ENCODE results near the gene ITGAD. TPM values are rescaled to one million over a fixed set of nuclear protein-coding genes. Genes with fewer than 3 reads are reported as not detected.

ITGAD gene
- total RNA-seq, 4 donors from 2014 or later: 0.27 TPM; not detected in 3

DNA sequence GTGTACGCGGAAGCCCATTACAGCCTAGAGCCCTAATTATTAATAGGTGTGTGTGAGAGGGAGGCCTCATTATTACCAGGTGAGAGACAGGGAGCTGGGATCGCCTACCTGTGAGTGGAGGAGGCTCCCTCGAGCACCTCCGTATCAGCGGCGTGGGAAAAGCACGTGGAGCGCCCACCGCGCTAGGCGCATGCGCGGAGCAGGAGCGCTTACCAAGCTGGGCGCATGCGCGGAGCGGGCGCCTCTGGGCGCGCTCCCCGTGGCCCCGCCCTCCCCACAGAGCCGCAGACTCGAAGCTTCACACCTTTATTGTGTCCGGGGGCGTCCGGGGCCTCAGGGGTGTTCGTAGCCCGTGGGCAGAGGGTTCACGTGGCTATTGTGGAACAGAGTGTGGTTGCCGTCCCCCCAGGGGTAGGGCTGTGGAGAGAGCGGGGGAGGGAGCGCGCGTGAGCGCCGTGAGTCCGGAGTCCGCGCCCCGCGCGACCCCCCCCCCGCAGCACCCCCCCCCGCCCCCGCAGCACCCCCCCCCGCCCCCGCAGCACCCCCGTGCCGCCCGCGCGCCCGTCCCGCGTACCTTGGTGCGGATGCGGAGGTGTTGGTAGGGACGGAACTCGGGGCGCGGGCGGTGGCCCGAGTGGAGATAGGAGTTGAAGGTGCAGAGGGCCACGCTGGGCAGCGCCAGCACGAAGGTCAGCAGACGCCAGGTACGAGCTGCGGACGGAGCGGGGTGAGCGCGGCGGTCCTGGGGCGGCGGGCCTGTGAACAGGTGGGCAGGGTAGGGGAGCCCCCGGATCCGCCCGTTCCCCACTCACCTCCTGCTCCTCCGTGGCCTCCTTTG is 34.5 kb downstream of the ITGAD start:
- Histone ChIP-seq H3K4me1 (peaks cover 0 to 16% (median 3%) of the 10 kb centered on the region in 3 donors), H3K4me3 (peak overlapping the region; percentile 37 to 54), H3K36me3 (no peaks in the 10 kb centered on the region), H3K27me3 (peaks cover 3% of the 10 kb centered on the region), H3K9me3 (no peaks in the 10 kb centered on the region), H3K27ac (peak overlapping the region; percentile 30 to 70 (median 64))
- 20 to 32% methylated on average over 2 to 10 of the region's 83 CpGs for WGBS, 2 donors (ENCODE audit: low coverage in 1 of 2)
- ATAC-seq: peak; percentile 80
- TF ChIP-seq EP300 (IDR thresholded peaks at IDR 0.05) (no peak), POLR2A (IDR thresholded peaks at IDR 0.05) (no peak), POLR2AphosphoS5 (IDR thresholded peaks at IDR 0.05) (no peak)
- TF ChIP-seq, protein P1, sequence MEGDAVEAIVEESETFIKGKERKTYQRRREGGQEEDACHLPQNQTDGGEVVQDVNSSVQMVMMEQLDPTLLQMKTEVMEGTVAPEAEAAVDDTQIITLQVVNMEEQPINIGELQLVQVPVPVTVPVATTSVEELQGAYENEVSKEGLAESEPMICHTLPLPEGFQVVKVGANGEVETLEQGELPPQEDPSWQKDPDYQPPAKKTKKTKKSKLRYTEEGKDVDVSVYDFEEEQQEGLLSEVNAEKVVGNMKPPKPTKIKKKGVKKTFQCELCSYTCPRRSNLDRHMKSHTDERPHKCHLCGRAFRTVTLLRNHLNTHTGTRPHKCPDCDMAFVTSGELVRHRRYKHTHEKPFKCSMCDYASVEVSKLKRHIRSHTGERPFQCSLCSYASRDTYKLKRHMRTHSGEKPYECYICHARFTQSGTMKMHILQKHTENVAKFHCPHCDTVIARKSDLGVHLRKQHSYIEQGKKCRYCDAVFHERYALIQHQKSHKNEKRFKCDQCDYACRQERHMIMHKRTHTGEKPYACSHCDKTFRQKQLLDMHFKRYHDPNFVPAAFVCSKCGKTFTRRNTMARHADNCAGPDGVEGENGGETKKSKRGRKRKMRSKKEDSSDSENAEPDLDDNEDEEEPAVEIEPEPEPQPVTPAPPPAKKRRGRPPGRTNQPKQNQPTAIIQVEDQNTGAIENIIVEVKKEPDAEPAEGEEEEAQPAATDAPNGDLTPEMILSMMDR (IDR thresholded peaks at IDR 0.05): no peak

DNA sequence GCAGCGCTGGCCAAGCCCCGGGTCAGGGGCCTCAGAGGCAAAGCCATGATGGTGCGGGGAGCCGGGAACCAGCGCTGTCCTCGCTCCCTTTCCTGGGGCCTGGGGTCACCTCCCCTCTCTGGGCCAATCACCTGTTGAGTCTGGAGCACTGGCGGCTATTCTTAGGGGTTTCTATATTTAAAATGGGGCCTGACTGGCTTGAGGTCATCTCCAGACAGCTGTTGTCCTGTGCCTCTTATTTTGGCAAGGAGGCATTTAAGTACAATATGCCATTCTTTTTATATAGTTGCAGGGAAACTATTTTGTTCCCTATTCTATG is 35.1 kb downstream of the ITGAD start, which contains the start of gene COX6A2:
Gene COX6A2 (minus strand): TSS at position 82 of the 319 bp plus-strand sequence. CDS start 35 bp downstream, at position 47.
- Histone ChIP-seq H3K4me1 (peaks cover 0 to 16% (median 3%) of the 10 kb centered on the region in 3 donors), H3K9me3 (no peaks in the 10 kb centered on the region), H3K27me3 (no peaks in the 10 kb centered on the region), H3K27ac (peak within 1 kb of the TSS; percentile 30 to 70 (median 64)), H3K4me3 (peak within 1 kb of the TSS; percentile 37 to 54), H3K36me3 (no peaks in the 10 kb centered on the region)
- ATAC-seq: no peak
- 40% methylated on average over 3 of the region's 7 CpGs; no CpG with 5 or more reads in 1 of the 2 donors for WGBS, 2 donors (ENCODE audit: low coverage in 1 of 2)
- TF ChIP-seq POLR2AphosphoS5 (IDR thresholded peaks at IDR 0.05) (no peak), EP300 (IDR thresholded peaks at IDR 0.05) (no peak), POLR2A (IDR thresholded peaks at IDR 0.05) (no peak)
- TF ChIP-seq, protein P1 (IDR thresholded peaks at IDR 0.05): no peak

DNA sequence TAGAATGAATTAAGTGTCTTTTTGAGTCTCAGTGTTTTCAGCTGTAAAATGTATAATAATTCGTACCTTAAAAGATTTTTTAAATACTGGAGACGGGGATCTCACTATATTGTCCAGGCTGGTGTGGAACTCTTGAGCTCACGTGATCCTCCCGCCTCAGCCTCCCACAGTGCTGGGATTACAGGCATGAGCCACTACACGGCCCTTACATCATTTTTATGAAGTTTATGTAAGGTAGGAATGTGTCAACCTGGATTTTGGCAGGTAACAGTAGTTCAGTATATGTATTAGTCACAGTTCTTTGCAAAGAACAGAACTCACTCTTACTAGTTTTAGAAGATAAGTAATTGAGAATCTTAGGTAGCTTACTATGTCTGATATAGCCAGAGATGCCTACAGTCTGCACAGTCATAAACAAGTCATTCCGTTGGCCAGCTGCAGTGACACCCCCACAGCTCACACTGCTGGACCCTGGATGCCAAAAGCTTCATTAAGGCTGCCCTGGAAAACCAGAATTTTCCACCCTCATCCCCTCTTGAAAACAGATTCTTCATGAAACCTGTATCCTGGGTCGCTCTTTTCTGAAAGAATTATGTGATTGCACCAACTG is 35.6 kb downstream of the ITGAD start:
- Histone ChIP-seq H3K27ac (peak overlapping the region in 2 of 4 donors; percentile 29 to 69), H3K27me3 (no peaks in the 10 kb centered on the region), H3K36me3 (no peaks in the 10 kb centered on the region), H3K4me1 (peaks cover 0 to 16% (median 3%) of the 10 kb centered on the region in 3 donors), H3K4me3 (no peak overlapping the region), H3K9me3 (no peaks in the 10 kb centered on the region)
- ATAC-seq: no peak
- WGBS, 2 donors (ENCODE audit: low coverage in 1 of 2): 50 to 68% methylated on average over 3 to 6 of the region's 7 CpGs
- TF ChIP-seq, protein P1 (IDR thresholded peaks at IDR 0.05): no peak
- TF ChIP-seq EP300 (IDR thresholded peaks at IDR 0.05) (no peak), POLR2A (IDR thresholded peaks at IDR 0.05) (no peak), POLR2AphosphoS5 (IDR thresholded peaks at IDR 0.05) (no peak)

DNA sequence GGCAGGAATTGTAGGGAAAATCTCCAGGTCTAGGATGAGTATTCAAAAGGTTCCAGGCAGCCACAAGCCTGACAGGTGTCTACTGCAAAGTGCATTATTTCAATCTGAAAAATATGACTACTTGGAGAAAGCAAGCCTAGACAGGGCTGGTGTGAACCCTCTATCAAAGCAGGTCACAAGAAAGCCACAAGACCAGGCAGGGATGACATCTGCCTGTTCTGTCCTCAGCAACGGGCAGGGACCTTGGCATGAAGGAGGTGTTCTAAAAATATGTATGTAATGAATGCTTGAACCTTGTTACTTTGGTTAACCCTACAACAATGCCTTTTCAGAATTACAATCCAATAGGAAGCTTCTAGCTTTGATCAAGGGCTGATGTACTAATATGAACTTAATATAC is 36.2 kb downstream of the ITGAD start:
- Histone ChIP-seq H3K4me3 (no peak overlapping the region), H3K27ac (peak overlapping the region in 2 of 4 donors; percentile 29 to 69), H3K9me3 (no peaks in the 10 kb centered on the region), H3K27me3 (no peaks in the 10 kb centered on the region), H3K36me3 (no peaks in the 10 kb centered on the region), H3K4me1 (peaks cover 0 to 16% (median 3%) of the 10 kb centered on the region in 3 donors)
- WGBS, 2 donors (ENCODE audit: low coverage in 1 of 2): 24% methylated on average over 1 of the region's 1 CpG; no CpG with 5 or more reads in 1 of the 2 donors
- TF ChIP-seq POLR2A (IDR thresholded peaks at IDR 0.05) (no peak), POLR2AphosphoS5 (IDR thresholded peaks at IDR 0.05) (no peak), EP300 (IDR thresholded peaks at IDR 0.05) (no peak)
- TF ChIP-seq, protein P1 (IDR thresholded peaks at IDR 0.05): no peak
- no peak for ATAC-seq

Measured in gastroesophageal sphincter (tissue), 4 donors.